Thoracic aorta (tissue), 2 donors: ENCODE measurements around the gene OLFM2. TPM values are rescaled to one million over a fixed set of nuclear protein-coding genes. Genes with fewer than 3 reads are reported as not detected.

Source experiments
- ATAC-seq: fragments of 150-250 bp; one replicate; pipeline ENCODE4 v1.8.0; 2017; ENCODE audit warnings: low read depth; ENCODE audit not compliant: insufficient number of reproducible peaks, low FRiP score
- DNase-seq: peaks from one replicate; pipeline ENCODE4 v3.0.0-alpha.2; 2020; ENCODE audit warnings: low spot score
- H3K27ac ChIP-seq, 2 donors: fragments of 200-600 bp; sonication (generic); 1 replicate in 1 of 2; 2 replicates in 1 of 2; pipeline ENCODE4 v1.5.1; 2016; ENCODE audit warnings: mild to moderate bottlenecking in 2 of 2, moderate library complexity in 2 of 2
- H3K27me3 ChIP-seq: fragments of 200-600 bp; sonication (generic); replicated peaks from 2 replicates; pipeline ENCODE4 v1.6.0; 2016; ENCODE audit warnings: mild to moderate bottlenecking; ENCODE audit not compliant: insufficient read depth
- H3K36me3 ChIP-seq: fragments of 200-600 bp; sonication (generic); one replicate; pipeline ENCODE4 v1.5.1; 2016
- H3K4me1 ChIP-seq, 2 donors: fragments of 200-600 bp; sonication (generic); 1 replicate in 1 of 2; 2 replicates in 1 of 2; pipeline versions ENCODE4 v1.5.1 to v1.6.0; 2016; ENCODE audit warnings: low read depth in 2 of 2, mild to moderate bottlenecking in 1 of 2; ENCODE audit not compliant: control insufficient read depth in 1 of 2
- H3K4me3 ChIP-seq: fragments of 200-600 bp; sonication (generic); 2 replicates; pipeline ENCODE4 v1.5.1; 2016; ENCODE audit warnings: mild to moderate bottlenecking
- H3K9me3 ChIP-seq: fragments of 200-600 bp; sonication (generic); 2 replicates; pipeline ENCODE4 v1.5.1; 2016
- CTCF ChIP-seq: fragments of 200-600 bp; sonication (generic); IDR thresholded peaks from one replicate; pipeline ENCODE4 v1.5.1; 2019; ENCODE audit warnings: antibody characterized with exemption
- total RNA-seq, 2 donors: library from RNA; depleted of rRNA; stranded (reverse); fragments of >200 nt; gene quantifications; one replicate each; pipeline versions ENCODE4 v1.1.0 to v1.2.3, GENCODE V29; 2016

OLFM2 gene
- total RNA-seq: 10 to 100 TPM in 1 of 2 donors, 1 to 10 TPM in 1; 5.8 to 13.4 TPM

GRCh38 chr19:9936326-9937000, at the start of gene OLFM2:
OLFM2 (minus strand) TSS chr19:9936515; CDS start chr19:9936366, 149 bp downstream.
- H3K27me3 ChIP-seq: no peaks in the 10 kb centered on the region
- no peak for ATAC-seq
- no peaks in the 10 kb centered on the region for H3K36me3 ChIP-seq
- no peak for DNase-seq
- peak within 1 kb of the TSS; percentile 45 for H3K4me3 ChIP-seq
- H3K27ac ChIP-seq: no peak within 1 kb of the TSS
- peaks cover 9 to 27% of the 10 kb centered on the region in 2 donors for H3K4me1 ChIP-seq
- TF ChIP-seq CTCF: no peak
- H3K9me3 ChIP-seq: no peaks in the 10 kb centered on the region

GRCh38 chr19:9981406-9982260, 45.3 kb upstream of the OLFM2 start:
- Histone ChIP-seq H3K4me3 (no peak overlapping the region), H3K4me1 (peaks cover 5 to 8% of the 10 kb centered on the region in 2 donors), H3K9me3 (no peaks in the 10 kb centered on the region), H3K27me3 (no peaks in the 10 kb centered on the region), H3K36me3 (no peaks in the 10 kb centered on the region), H3K27ac (no peak overlapping the region)
- DNase-seq (no peak), ATAC-seq (no peak)
- no peak for TF ChIP-seq CTCF

- no peaks in the 10 kb centered on the region for H3K9me3 ChIP-seq
- TF ChIP-seq CTCF: no peak
- H3K27me3 ChIP-seq: no peaks in the 10 kb centered on the region
- ATAC-seq (no peak), DNase-seq (no peak)
- H3K4me1 ChIP-seq: no peaks in the 10 kb centered on the region
- H3K4me3 ChIP-seq: no peak overlapping the region
- no peaks in the 10 kb centered on the region for H3K36me3 ChIP-seq
- no peak overlapping the region for H3K27ac ChIP-seq
Measured at GRCh38 chr19:9972103-9972502, 35.8 kb upstream of the OLFM2 start.

- no peaks in the 10 kb centered on the region for H3K4me1 ChIP-seq
- DNase-seq (no peak), ATAC-seq (no peak)
- no peak for TF ChIP-seq CTCF
- H3K27ac ChIP-seq: no peak overlapping the region
- H3K27me3 ChIP-seq: no peaks in the 10 kb centered on the region
- no peak overlapping the region for H3K4me3 ChIP-seq
- no peaks in the 10 kb centered on the region for H3K9me3 ChIP-seq
- H3K36me3 ChIP-seq: no peaks in the 10 kb centered on the region
Measured at GRCh38 chr19:9971166-9971897, 35.0 kb upstream of the OLFM2 start.

- H3K36me3 ChIP-seq: no peaks in the 10 kb centered on the region
Measured at GRCh38 chr19:9970481-9970880, 34.2 kb upstream of the OLFM2 start.

More at GRCh38 chr19:9970481-9970880, 34.2 kb upstream of the OLFM2 start:
- no peaks in the 10 kb centered on the region for H3K27me3 ChIP-seq
- no peak overlapping the region for H3K4me3 ChIP-seq
- no peak for TF ChIP-seq CTCF
- no peaks in the 10 kb centered on the region for H3K4me1 ChIP-seq
- ATAC-seq (no peak), DNase-seq (no peak)
- H3K9me3 ChIP-seq: no peaks in the 10 kb centered on the region
- H3K27ac ChIP-seq: no peak overlapping the region
